Measurements from ENCODE around the gene HS6ST1.
A peak's percentile ranks its signal among the peaks of the same experiment; 100 is the strongest.

HS6ST1 gene, protein sequence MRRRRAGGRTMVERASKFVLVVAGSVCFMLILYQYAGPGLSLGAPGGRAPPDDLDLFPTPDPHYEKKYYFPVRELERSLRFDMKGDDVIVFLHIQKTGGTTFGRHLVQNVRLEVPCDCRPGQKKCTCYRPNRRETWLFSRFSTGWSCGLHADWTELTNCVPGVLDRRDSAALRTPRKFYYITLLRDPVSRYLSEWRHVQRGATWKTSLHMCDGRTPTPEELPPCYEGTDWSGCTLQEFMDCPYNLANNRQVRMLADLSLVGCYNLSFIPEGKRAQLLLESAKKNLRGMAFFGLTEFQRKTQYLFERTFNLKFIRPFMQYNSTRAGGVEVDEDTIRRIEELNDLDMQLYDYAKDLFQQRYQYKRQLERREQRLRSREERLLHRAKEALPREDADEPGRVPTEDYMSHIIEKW

DNA sequence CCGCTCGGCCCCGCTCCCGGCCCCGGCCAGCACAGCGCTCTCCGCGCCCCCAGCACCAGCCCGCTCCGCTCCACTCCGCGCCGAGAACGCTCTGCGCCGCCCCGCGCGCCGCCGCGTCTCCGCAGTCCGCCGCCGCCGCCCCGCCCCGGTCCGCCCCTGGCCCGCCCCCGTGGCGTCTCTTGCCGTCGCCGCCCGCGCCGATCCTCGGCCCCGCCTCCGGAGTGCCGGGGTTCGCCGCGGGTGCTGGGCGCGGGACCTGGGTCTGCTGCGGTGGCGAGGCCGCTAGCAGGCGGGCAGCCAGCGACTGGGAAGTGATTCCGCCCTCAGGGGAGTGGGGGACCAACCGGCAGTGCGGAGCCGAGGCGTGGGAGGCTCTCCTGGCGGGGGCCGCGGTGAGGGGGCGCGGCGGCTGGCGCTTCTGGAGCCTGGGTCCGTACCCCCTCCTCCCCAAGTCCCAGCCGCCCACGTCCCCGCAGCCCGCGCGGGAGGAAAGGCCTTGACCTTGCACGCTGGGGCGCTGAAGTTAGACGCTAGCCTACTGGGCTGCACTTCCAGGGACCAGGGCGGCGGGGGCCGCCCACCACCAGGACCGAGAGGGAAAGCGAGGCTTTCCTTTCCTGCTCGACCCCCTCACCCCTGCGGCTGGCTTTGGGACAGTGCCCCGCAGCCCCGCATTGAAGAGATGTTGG lies at the start of gene HS6ST1:
Gene HS6ST1 (minus strand): TSS at position 93 of the 689 bp plus-strand sequence. CDS start 305 bp downstream, outside the sequence.
- Histone ChIP-seq H3K36me3 (ENCODE audit: control insufficient read depth, insufficient read depth, low read length) (no peaks in the 10 kb centered on the region), H3K27ac (peak within 1 kb of the TSS; percentile 6), H2AFZ (peak within 1 kb of the TSS; percentile 75), H3K4me2 (ENCODE audit: low read length) (peak within 1 kb of the TSS; percentile 96), H3K4me1 (peaks cover 20% of the 10 kb centered on the region), H3K27me3 (ENCODE audit: control insufficient read depth, insufficient read depth, low read length) (no peaks in the 10 kb centered on the region), H3K9me3 (ENCODE audit: control insufficient read depth, low read length) (no peaks in the 10 kb centered on the region), H3K79me2 (peaks cover 32% of the 10 kb centered on the region), H3K9ac (peak within 1 kb of the TSS; percentile 29), H3K4me3 (ENCODE audit: low read depth, low read length) (peak within 1 kb of the TSS; percentile 64)
- TF ChIP-seq, protein P1, sequence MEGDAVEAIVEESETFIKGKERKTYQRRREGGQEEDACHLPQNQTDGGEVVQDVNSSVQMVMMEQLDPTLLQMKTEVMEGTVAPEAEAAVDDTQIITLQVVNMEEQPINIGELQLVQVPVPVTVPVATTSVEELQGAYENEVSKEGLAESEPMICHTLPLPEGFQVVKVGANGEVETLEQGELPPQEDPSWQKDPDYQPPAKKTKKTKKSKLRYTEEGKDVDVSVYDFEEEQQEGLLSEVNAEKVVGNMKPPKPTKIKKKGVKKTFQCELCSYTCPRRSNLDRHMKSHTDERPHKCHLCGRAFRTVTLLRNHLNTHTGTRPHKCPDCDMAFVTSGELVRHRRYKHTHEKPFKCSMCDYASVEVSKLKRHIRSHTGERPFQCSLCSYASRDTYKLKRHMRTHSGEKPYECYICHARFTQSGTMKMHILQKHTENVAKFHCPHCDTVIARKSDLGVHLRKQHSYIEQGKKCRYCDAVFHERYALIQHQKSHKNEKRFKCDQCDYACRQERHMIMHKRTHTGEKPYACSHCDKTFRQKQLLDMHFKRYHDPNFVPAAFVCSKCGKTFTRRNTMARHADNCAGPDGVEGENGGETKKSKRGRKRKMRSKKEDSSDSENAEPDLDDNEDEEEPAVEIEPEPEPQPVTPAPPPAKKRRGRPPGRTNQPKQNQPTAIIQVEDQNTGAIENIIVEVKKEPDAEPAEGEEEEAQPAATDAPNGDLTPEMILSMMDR (IDR thresholded peaks at IDR 0.05), result no peak

DNA sequence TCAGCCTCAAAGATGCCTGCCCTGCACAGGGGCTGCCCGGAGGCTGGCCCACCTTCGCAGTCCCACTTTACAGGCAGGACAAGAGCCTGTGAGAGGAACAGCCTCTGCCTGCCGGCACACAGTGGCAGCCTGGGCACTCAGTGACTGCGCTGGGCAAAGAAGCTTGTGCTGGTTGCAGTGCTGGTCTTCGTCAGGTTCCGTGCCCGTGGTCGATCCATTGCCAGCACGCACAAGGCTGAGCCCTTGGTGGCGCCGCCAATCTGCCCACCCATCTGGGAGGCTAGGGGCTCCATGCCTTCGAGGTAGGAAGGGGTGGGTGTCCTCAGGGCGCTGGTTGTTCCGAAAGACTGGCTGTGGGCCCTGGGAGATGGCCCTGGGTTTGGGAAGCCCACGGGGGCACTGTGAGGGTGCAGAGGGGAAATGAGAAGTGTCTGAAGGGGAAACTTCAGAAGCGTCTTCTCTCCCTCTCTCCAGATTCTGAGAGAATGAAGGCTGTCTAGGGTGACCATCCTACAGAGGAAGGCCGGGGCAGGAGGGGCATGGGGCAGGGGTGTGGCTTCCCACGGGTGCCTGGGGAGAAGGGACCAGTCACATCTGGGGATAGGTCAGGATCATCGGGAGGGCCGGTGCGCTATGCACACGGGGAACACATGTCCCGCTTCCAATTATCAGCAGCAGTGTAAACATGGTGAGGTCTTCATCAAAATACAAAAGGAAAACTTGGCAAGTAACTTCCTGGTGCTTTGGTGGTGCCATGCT lies 49.1 kb upstream of the HS6ST1 start:
- Histone ChIP-seq H3K27me3 (ENCODE audit: control insufficient read depth, insufficient read depth, low read length) (no peaks in the 10 kb centered on the region), H3K36me3 (ENCODE audit: control insufficient read depth, insufficient read depth, low read length) (no peaks in the 10 kb centered on the region), H2AFZ (no peak overlapping the region), H3K79me2 (no peaks in the 10 kb centered on the region), H3K4me3 (ENCODE audit: low read depth, low read length) (no peak overlapping the region), H3K9me3 (ENCODE audit: control insufficient read depth, low read length) (no peaks in the 10 kb centered on the region), H3K4me1 (no peaks in the 10 kb centered on the region), H3K9ac (no peak overlapping the region), H3K4me2 (ENCODE audit: low read length) (no peak overlapping the region), H3K27ac (no peak overlapping the region)
- TF ChIP-seq, protein P1 (IDR thresholded peaks at IDR 0.05), result no peak

DNA sequence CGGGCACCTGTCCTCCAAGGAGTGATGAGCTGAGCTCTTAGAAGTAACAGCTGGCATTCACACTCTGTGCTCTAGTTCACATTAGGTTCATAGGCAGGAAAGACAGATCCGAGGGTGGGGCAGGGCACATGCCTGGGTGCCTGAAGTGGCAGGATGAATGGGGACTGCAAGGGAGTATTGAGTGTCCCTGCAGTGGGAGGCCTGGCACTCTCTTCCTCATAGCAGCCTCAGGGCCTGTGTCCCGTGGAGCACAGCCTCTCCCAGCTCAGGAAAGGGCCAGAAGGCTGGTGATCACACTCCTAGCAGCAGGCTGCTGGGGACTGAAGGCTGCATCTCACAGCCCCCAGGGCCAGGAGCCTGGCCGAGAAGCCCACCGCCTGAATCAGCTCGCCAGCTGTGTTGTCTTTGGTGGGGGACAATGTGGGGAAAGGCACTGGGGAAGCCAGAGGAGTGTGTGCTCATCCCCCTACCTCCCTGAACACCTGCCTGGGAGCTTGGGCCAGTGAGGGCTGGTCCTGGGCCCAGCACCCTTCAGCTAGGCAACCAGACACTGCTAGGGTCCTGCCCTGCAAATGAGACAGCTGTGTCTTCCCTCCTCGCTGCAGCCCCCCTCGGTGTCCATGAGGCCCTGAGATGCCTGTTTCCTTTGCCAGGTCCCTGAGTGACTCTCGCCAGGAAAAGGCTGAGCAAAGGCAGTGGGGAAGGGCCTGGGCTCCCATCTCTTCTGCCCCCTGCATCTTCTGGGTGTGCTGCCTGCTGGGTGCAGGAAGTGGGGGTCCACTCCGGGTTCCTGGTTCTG lies 48.2 kb upstream of the HS6ST1 start:
- H3K4me2 ChIP-seq (ENCODE audit: low read length), result no peak overlapping the region
- no peaks in the 10 kb centered on the region for H3K9me3 ChIP-seq (ENCODE audit: control insufficient read depth, low read length)
- no peaks in the 10 kb centered on the region for H3K4me1 ChIP-seq
- TF ChIP-seq, protein P1 (IDR thresholded peaks at IDR 0.05), result no peak
- H3K27ac ChIP-seq, result no peak overlapping the region
- H3K4me3 ChIP-seq (ENCODE audit: low read depth, low read length), result no peak overlapping the region
- H3K36me3 ChIP-seq (ENCODE audit: control insufficient read depth, insufficient read depth, low read length), result no peaks in the 10 kb centered on the region
- no peaks in the 10 kb centered on the region for H3K27me3 ChIP-seq (ENCODE audit: control insufficient read depth, insufficient read depth, low read length)
- no peaks in the 10 kb centered on the region for H3K79me2 ChIP-seq
- H3K9ac ChIP-seq, result no peak overlapping the region
- no peak overlapping the region for H2AFZ ChIP-seq

DNA sequence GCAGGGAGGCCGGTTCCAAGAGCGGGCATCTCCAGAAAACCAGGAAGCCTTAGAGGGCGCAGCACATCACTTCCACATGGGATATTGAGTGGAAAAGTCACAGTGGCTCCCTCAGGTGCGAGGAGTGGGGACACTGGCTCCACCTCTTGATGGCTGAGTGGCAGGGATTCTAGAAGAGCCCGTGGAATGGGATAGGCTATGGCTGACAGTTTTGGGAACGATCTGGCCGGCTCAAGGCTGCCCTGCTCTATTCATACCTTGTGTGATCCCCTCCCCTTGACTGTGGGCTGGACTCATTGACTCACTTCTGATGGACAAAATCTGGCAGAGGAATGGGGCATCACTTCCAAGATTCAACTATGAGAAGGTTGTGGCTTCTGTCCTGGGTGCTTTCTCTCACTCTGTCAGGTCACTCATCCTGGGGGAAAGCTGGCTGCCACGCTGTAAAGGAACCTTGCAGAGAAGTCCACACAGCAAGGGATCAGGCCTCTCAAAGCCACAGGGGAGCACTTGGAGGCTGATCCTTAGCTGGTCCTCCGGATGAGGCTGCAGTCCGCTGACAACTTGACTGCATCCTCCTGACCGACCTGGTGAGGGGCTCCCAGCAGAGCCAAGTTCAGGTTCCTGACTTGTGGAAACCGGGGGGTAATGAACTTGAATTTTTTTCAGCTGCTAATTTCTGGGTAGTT lies 46.7 kb upstream of the HS6ST1 start:
- H3K4me3 ChIP-seq (ENCODE audit: low read depth, low read length), result no peak overlapping the region
- no peaks in the 10 kb centered on the region for H3K9me3 ChIP-seq (ENCODE audit: control insufficient read depth, low read length)
- no peak overlapping the region for H3K4me2 ChIP-seq (ENCODE audit: low read length)
- no peaks in the 10 kb centered on the region for H3K79me2 ChIP-seq
- no peak overlapping the region for H2AFZ ChIP-seq
- TF ChIP-seq, protein P1 (IDR thresholded peaks at IDR 0.05), result no peak
- H3K36me3 ChIP-seq (ENCODE audit: control insufficient read depth, insufficient read depth, low read length), result no peaks in the 10 kb centered on the region
- no peak overlapping the region for H3K9ac ChIP-seq
- no peaks in the 10 kb centered on the region for H3K4me1 ChIP-seq
- no peaks in the 10 kb centered on the region for H3K27me3 ChIP-seq (ENCODE audit: control insufficient read depth, insufficient read depth, low read length)
- no peak overlapping the region for H3K27ac ChIP-seq
